ENCODE results near the gene GNPTAB. TPM values are rescaled to one million over a fixed set of nuclear protein-coding genes. Genes with fewer than 3 reads are reported as not detected.
"Not testable (repeated sequence)": the region's sequence is repeated elsewhere in the genome, so short reads cannot be mapped to it uniquely, and the experiment has no call there.

Gene GNPTAB
- total RNA-seq, 1 donor from 2014 or later, result 10.9 TPM

DNA sequence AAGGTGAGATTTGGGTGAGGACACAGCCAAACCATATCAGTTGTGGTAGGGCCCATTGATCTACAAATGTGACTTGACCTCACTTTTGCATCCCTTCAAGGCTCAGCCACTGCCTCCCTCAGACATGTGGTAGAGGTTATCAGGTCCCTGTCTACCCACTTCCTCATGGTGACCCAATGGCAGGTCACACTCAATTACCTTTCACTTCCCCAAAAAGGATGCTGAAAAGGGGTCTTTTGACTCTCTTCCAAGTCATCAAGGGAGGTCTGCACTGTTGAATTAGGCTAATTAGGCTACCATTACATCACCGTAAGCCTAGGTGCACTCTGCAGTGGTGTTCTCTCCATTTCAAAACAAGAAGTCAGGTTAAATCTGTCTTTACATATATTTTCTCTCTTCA is 24.0 kb upstream of the GNPTAB start:
- ATAC-seq (no peak), DNase-seq (ENCODE audit: low spot score) (no peak)

DNA sequence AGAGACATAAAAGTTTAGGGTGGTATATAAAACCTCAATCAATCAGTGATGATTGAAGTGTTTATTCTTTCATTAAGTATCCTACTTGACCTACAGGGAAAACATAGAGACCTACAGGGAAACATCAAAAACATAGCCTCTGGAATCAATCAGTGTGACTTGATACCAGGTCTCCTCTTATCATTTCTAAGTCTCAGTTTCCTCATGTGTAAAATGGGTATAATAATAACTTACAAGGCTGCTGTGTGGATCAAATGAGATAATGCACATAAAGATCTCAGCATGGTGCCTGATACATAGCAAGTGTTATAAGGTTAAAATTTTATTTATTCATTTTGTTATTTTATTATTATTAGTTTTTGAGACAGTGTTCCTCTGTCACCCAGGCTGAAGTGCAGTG is 22.2 kb upstream of the GNPTAB start:
- DNase-seq (ENCODE audit: low spot score), result no peak
- ATAC-seq, result no peak

DNA sequence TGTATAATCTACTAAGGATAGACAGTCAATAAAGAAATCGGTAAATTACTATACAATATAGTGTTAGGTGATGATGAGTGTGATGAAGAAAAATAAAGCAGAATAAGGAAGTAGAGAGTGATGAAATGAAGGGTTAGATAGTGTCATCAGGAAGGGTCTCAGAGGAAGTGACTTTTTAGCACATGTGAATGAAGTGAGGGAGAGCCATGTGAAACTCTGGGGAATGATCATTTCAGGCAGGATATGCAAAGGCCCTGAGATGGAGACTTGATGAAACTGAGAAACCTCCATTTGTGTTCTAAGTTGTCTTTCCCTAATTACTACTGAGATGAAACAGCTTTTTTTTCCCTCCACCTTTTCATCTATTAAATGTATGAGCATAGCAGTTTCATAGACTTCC is 19.4 kb upstream of the GNPTAB start:
- ATAC-seq (no peak), DNase-seq (ENCODE audit: low spot score) (no peak)

DNA sequence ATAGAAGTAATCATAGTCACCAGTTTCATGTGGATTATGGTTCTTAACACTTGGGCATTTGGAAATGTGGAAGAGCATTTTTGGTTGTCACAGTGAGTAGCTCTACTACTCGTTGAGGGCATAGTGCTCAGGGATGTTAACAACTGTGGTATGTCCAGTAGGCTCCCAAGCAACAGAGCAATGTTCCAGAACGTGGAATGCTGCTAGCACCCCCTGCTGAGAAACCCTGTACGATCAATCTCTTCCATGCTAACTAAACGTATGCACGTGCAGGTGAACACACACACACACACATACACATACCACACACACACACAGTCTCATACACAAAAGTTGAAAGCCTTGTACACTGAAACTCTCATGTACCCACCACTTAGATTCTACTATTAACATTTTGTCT is 16.6 kb upstream of the GNPTAB start:
- ATAC-seq (no peak), DNase-seq (ENCODE audit: low spot score) (no peak)

DNA sequence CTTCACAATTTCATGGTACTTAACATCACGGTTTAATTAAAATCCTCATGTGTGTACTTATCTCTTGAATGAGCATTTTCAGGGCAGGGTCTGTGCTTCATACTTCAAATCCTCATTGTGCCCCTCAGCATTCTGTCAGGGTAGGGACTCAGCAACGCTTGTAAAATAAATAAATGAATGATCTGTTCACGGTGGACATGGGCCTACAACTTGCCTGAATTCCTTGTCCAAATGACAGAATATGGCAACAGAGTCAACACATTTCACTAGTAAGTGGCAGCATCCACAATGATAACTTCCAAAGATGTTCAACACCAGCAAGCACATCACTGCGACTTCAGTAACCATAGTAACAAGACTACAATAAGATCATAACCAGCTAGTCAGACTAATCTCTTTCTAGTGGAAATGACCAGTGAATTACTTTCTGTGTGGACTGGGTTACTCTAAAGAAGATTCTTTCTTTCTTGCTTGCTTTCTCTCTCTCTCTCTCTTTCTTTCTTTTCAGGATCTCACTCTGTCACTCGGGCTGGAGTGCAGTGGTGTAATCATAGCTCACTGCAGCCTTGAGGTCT is 14.5 kb upstream of the GNPTAB start:
- DNase-seq (ENCODE audit: low spot score) (no peak), ATAC-seq (no peak)

DNA sequence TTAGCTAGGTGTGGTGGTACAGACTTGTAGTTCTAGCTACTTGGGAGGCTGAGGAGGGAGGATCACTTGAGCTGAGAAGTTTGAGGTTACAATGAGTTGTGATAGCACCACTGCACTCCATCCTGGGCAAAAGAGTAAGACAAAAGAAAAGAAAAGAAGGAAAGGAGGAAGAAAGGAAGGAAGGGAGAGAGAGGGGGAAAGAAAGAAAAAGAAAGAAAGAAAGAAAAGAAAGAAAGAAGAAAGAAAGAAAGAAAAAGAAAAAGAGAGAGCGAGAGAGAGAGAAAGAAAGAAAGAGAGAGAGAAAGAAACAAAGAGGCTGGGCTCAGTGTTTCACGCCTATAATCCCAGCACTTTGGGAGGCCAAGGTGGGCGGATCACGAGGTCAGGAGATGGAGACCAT is 10.3 kb upstream of the GNPTAB start:
- ATAC-seq (no peak), DNase-seq (ENCODE audit: low spot score) (no peak)

DNA sequence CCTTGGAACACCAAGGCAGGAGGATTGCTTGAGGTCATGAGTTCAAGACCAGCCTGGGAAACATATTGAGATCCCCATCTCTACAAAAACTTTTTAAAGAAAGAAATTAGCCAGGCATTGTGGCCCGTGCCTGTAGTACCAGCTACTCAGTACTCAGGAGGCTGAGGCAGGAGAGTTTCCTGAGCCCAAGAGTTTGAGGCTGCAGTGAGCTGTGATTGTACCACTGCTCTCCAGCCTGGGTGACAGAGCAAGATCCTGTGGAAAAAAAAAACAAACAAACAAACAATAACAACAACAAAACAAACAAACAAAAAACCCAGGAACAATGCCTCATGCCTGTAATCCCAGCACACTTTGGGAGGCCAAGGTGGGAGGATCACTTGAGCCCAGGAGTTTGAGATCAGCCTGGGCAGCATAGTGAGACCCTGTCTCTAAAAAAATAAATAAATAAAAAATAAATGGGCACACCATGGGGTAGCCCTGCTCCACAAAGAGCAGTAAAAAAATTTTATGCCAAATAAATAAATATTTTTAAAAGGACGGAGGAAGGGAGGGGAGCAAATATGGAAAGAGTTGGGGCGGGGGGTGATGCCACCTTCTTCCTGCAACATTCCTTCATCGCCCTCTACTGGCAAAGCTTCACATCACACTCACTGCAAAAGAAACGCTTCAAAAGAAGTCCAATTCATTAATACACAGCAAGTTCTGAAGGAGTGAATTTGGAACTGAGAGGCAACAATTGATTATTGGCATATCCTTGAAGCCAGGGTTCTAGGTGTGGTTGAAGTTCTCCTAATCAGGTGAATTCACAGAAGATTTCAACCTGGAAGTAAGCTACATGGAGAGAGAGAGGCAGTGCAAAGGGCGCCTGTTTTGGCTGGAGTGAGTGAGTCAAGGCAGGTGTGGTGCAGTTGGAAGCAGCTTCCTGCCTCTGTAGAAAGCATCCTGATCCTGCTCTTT is 8.8 kb upstream of the GNPTAB start:
- peak; percentile 96 for ATAC-seq
- peak; percentile 55 for DNase-seq (ENCODE audit: low spot score)

DNA sequence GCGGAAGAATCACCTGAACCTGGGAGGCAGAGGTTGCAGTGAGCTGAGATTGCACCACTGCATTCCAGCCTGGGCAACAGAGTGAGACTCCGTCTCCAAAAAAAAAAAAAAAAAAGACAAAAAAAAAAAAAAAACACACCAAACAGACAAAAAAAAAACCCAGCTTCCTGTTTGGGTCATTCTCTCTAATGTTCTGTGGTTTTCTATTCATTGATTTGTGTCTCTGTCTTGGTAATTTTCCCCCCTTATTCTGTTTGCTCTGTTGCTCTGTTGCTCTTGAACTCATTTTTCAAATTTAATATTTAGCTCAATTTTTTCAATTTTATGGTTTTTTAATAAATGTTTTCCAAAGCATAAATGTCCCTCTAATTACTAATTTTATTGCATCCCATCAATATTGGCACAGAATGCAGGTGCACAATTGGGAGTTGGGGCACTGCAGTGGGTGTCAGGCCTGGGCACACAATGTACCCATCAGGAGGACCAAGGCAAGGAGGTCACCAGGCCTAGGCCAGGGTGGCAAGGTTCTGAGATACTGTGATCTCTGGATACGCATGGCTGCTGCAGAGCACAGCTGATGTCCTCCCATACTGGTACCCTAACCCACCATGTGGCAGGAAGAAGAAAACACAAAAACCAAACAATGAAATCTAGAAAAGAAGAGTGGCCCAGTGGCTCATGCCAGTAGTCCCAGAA is 8.0 kb upstream of the GNPTAB start:
- ATAC-seq, result no peak
- no peak for DNase-seq (ENCODE audit: low spot score)

DNA sequence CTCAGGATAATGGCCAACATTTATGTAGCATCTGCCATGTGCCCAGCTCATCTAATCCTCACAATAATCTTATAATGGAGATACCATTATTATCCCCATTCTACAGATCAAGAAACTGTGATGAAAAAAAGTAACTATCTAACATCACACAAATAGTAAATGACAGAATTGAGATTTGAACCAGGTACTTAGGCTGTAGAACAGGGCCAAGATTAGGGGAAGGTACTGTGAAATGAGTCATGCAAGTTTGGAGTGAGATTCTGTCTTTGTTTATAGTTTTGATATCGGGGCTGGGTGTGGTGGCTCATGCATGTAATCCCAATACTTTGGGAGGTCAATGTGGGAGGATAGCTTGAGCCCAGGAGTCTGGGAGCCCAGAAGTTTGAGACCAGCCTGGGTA is 1.3 kb upstream of the GNPTAB start:
- ATAC-seq (no peak), DNase-seq (ENCODE audit: low spot score) (no peak)

DNA sequence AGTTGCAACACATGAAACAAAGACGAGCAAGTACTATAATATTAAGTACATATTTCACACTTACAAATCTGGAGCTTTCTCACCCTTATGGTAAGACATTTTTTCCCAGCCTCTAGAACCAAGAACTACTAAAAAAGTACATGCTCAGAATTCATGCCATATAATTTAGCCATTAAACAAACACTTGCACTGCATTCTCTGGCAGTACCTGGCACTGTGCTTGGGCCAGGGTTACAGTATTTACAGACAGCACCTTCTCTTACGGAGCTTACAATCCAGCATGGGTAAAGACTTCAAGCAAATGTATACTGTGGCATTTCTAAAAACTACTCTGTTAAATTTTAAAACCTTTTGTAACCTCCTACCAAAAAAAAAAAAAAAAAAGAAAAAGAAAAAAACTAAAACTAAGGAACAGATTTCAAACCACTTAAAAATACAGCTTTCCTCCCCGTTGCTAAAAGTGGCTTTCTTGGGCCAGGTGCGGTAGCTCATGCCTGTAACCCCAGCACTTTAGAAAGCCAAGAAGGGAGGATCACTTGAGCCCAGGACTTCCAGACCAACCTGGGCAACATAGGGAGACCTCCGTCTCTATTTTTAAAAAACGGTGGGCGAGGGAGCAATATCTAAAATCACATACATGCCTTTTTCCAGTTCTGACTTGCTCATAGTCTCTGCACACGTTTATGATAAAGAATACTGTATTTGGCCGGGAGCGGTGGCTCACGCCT is 956 bp downstream of the GNPTAB start:
- DNase-seq (ENCODE audit: low spot score), result no peak
- peak; percentile 23 for ATAC-seq

DNA sequence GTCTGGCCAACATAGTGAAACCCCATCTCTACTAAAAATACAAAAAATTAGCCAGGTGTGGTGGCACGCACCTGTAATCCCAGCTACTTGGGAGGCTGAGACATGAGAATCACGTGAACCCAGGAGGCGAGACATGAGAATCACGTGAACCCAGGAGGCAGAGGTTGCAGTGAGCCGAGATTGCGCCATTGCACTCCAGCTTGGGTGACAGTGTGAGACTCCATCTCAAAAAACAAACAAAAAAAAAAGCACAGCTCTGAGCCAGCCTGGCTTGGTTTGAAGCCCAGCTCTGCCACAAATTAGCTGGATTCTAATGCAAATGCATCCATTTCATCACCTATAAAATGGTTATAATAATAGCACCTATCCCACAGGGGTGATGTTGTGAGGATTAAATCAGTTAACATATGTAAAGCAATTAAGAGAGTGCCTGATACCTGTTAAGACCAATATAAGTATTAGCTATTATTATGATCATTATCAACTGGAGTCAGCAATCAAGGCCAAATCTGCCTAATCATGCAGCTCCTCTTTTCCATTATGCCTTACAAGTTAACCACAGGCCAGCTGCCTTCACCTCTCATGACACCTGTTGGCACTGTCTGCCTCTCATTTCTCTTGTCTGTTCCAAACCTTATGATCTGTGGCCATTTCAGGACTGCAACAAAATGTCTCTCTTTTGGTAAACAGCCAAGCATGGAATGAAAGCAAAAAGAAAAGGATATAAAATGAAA is 2.1 kb downstream of the GNPTAB start:
- ATAC-seq, result no peak

DNA sequence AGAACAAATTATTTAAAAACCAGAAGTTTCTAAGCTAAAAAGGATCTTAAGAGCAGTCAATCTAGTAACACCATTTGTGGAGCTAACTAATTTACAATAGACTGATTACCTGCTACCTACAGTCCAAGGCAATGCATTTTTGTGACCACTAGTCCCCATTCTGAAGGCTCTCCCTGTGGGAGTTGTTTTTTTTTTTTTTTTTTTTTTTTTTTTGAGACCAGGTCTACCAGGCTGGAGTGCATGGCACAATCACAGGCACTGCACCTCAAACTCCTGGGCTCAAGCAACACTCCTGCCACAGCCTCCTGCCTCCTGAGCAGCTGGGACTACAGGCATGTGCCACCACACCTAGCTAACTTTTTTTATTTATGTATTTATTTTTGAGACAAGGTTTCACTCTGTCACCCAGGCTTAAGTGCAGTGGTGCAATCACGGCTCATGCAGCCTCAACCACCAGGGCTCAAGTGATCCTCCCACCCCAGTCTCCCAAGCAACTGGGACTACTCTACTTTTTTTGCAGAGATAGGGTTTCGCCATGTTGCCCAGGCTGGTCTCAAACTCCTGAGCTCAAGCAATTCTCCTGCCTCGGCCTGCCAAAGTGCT is 3.9 kb downstream of the GNPTAB start:
- no peak for ATAC-seq
- DNase-seq (ENCODE audit: low spot score), result no peak

More for the DNA sequence above, 2.1 kb downstream of the GNPTAB start:
- no peak for DNase-seq (ENCODE audit: low spot score)

DNA sequence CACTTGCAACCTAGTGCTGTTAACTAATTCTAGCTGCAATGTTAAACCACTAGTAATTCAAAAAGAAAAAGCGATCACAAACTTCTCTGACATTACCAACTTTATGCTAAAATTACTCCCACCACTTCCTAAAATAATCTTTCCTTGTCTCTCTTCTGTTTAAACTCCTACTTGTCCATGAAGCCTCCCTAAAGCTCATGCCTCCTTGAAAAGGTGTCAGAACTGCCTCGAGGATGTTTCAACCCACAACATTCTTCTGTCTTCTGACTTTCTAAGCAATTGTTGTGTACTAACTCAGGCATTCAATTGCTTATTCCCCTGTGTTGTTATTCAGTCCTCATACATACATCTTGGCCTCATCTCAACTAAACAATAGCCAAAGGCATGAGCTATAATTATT is 5.9 kb downstream of the GNPTAB start:
- no peak for ATAC-seq
- DNase-seq (ENCODE audit: low spot score), result no peak

DNA sequence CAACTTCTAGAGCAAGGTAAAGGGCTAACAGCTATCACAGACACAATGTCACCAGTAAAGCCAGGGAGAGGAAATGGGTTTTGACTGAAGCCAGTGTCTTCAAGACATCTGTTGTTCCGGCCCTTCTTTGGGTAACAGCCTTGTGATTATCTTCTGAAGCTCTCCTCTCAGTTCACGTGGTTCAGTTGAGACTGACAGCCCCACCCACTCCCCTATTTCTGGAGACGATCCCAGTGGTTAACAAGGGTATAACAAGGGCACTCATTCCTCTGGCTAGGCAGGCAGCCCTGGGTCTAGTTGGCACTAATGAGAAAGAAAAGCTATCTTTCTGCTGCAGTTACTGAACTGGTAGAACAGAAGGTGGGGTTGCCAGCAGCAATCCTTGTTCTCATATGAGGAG is 6.9 kb downstream of the GNPTAB start:
- peak; percentile 54 for ATAC-seq
- DNase-seq (ENCODE audit: low spot score), result no peak

DNA sequence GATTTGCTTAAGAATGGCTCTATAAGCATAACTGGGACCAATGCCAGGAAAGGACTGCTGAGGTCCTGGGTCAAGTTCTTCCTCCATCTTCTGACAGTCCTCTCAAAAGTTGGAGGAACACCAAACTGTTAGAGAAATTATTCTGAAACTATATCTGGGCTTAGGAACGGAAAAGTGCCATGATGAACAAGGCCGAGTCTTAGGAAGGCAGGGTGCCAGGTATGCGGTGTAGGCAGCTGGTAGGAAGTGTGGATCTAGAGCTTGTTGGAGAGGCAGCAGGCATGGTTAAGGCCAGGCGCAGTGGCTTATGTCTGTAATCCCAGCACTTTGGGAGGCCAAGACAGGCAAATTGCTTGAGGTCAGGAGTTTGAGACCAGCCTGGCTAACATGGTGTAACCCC is 7.7 kb downstream of the GNPTAB start:
- DNase-seq (ENCODE audit: low spot score) (no peak), ATAC-seq (no peak)

DNA sequence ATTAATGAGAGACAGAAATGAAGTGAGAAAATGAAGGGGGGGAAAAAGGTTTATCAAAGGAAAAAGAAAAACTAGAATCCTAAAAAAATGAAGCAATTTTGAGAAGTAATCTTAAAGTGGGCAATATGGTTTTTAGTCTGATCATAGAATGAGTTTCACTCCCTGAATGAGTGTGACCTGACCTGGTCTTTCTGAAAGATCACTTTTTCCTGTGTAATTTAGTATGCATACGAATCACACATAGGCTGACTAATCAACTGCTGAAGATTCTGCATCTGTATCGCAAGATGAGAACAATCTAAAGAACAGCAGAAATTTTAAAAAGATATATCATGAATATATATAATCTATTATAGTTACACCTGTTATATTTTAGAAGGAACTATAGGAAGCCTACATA is 11.3 kb downstream of the GNPTAB start:
- DNase-seq (ENCODE audit: low spot score) (no peak), ATAC-seq (no peak)

DNA sequence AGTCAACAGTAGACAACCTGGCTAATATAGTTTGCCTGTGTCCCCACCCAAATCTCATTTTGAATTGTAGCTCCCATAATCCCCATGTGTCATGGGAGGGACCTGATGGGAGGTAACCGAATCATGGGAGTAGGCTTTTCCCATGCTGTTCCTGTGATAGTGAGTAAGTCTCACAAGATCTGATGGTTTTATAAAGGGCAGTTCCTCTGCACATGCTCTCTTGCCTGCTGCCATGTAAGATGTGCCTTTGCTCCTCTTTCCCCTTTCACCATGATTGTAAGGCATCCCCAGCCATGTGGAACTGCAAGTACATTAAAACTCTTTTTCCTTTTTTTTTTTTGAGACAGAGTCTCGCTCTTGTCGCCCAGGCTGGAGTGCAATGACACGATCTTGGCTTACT is 12.1 kb downstream of the GNPTAB start:
- not testable (repeated sequence) for DNase-seq (ENCODE audit: low spot score); ATAC-seq

DNA sequence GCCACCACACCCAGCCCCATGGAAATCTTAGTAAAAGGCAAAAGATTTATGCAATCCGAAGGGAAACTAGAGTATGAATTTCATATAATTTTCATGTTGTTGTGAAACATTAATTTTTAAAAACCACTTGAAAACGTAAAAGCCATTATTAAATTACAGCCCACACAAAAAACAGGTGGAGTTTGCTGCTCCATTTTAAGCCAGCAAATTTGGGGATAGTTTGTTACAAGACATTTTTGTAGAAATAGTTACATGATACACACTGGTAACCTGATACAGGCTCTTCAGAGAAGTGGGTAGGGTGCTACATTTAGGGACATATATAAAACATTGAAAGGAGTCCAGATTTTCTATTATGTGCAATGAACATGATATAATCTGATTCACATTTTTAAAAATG is 17.6 kb downstream of the GNPTAB start:
- no peak for DNase-seq (ENCODE audit: low spot score)
- ATAC-seq, result no peak

DNA sequence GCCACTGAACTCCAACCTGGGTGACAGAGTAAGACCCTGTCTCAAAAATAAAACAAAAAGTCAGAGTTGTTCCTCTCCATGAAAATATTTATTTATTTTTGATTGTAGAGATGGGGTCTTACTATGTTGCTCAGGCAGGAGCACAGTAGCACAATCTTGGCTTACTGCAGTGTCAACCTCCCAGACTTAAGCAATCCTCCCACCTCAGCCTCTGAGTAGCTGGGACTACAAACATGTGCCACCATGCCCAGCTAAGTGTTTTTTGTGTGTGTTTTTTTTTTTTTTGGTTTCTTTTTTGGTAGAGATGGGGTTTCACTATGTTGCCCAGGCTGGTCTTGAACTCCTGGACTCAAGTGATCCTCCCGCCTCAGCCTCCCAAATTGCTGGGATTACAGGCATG is 18.0 kb downstream of the GNPTAB start:
- not testable (repeated sequence) for ATAC-seq

DNA sequence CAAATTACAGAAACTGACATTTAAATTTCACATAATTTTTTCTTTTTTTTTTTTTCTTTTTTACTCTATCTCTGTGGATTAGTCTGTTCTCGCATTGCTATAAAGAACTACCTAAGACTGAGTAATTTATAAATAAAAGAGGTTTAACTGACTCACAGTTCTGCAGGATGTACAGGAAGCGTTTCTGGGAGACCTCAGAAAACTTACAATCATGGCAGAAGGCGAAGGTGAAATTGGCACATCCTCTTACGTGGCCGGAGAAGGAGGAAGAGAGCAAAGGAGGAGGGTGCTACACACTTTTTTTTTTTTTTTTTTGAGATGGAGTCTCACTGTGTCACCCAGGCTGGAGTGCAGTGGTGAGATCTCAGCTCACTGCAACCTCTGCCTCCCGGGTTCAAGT is 19.4 kb downstream of the GNPTAB start:
- not testable (repeated sequence) for ATAC-seq; DNase-seq (ENCODE audit: low spot score)

More for the DNA sequence above, 18.0 kb downstream of the GNPTAB start:
- not testable (repeated sequence) for DNase-seq (ENCODE audit: low spot score)

Data from left lobe of liver (tissue), 2 donors.